Psoas muscle (tissue), 8 donors: ENCODE measurements around the gene SIK3. TPM values are rescaled to one million over a fixed set of nuclear protein-coding genes. Genes with fewer than 3 reads are reported as not detected.

Experiments
- ATAC-seq, 4 donors: fragments of 200-7000 bp; cut with Tn5 transposase; one replicate each; pipeline ENCODE4 v1.9.1; 2020; ENCODE audit warnings: moderate library complexity in 3 of 4, mild to moderate bottlenecking in 2 of 4
- DNase-seq, 2 donors: peaks; one replicate each; pipeline ENCODE4 v3.0.0-alpha.2; 2020
- H3K27ac ChIP-seq: fragments of 200-600 bp; one replicate; pipeline ENCODE4 v1.8.0; 2022
- H3K27me3 ChIP-seq, 3 donors: fragments of 200-600 bp in 1 of 3; one replicate each; pipeline versions ENCODE4 v1.6.1 to v1.8.0; 2013 to 2022; ENCODE audit warnings: low read length in 2 of 3, mild to moderate bottlenecking in 2 of 3, moderate library complexity in 1 of 3; ENCODE audit not compliant: insufficient read depth in 3 of 3
- H3K36me3 ChIP-seq, 2 donors: fragments of 200-600 bp in 1 of 2; one replicate each; pipeline versions ENCODE4 v1.6.1 to v1.8.0; 2013 to 2022; ENCODE audit warnings: low read depth in 1 of 2, mild to moderate bottlenecking in 1 of 2, moderate library complexity in 1 of 2; ENCODE audit not compliant: insufficient read depth in 1 of 2
- H3K4me1 ChIP-seq: fragments of 200-600 bp; one replicate; pipeline ENCODE4 v1.8.0; 2022
- H3K4me3 ChIP-seq: fragments of 200-600 bp; one replicate; pipeline ENCODE4 v1.8.0; 2022; ENCODE audit warnings: mild to moderate bottlenecking
- H3K9me3 ChIP-seq: fragments of 200-600 bp; one replicate; pipeline ENCODE4 v1.8.0; 2022
- CTCF ChIP-seq: fragments of 200-600 bp; IDR thresholded peaks from one replicate; pipeline ENCODE4 v1.8.0; 2022; ENCODE audit warnings: antibody characterized with exemption
- whole genome bisulfite sequencing, 3 donors: extraction: QIAGEN DNeasy Blood & Tissue Kit; methylation state at CpG; one replicate each; pipeline versions ENCODE4 v1.1.6 to v1.1.7; 2013; 5-methylcytosine and 5-hydroxymethylcytosine counted together
- intact Hi-C, 2 donors: fragments of 100-400 bp; cut with DNase I; formaldehyde crosslinking; loops; one replicate each; pipeline versions ENCODE4 v1.11.0 to v1.14.2; 2022
- polyA plus RNA-seq, 3 donors: library from polyadenylated mRNA; stranded (reverse); fragments of 200-250 nt; gene quantifications; one replicate each; pipeline ENCODE4 v1.2.3, GENCODE V29; 2013
- total RNA-seq, 4 donors: library from RNA; stranded (reverse); fragmentation: NEBNext Ultra II Directional in 2 of 4; extraction: Animal tissue kit (Norgen Biotek cat#: 25700) in 2 of 4; gene quantifications; one replicate each; pipeline versions ENCODE4 v1.2.1 to v1.2.4, GENCODE V29; 2021 to 2023
- donor health status: healthy with polysubstance abuse.
- donor health status: DM: no; HTN: no; CAD: no; lungs with moderate emphysema.
- donor health status: Bipolar disorder and iron deficiency.
- donor health status: healthy.
- donor health status: DM: yes; HTN: yes; CAD: no.
- donor health status: DM: no; HTN: no; CAD: no.
- donor health status: DM: no; HTN: no; CAD: no.
- donor health status: DM: yes; HTN: yes; CAD: no.

Gene SIK3
- total and polyA plus RNA-seq, 7 donors: 16.3 to 47.4 (median 39.8) TPM

GRCh38 chr11:116798368-116798767 lies 299.9 kb downstream of the SIK3 start:
- intact Hi-C loops: no loop called here
- no peak for TF ChIP-seq CTCF
- 77 to 83% (median 82%) methylated on average over 5 of the region's 5 CpGs for WGBS, 3 donors

GRCh38 chr11:116797816-116798215 lies 300.4 kb downstream of the SIK3 start:
- H3K4me3 ChIP-seq: no peak overlapping the region
- ATAC-seq (no peak), DNase-seq (no peak)
- H3K9me3 ChIP-seq: no peaks in the 10 kb centered on the region
- H3K27ac ChIP-seq: no peak overlapping the region
- 87 to 90% (median 88%) methylated on average over 5 of the region's 5 CpGs for WGBS, 3 donors
- TF ChIP-seq CTCF: no peak
- intact Hi-C loops: no loop called here
- no peaks in the 10 kb centered on the region for H3K36me3 ChIP-seq
- no peaks in the 10 kb centered on the region for H3K4me1 ChIP-seq
- no peaks in the 10 kb centered on the region for H3K27me3 ChIP-seq

More at GRCh38 chr11:116798368-116798767, 299.9 kb downstream of the SIK3 start:
- no peaks in the 10 kb centered on the region for H3K27me3 ChIP-seq
- no peak overlapping the region for H3K4me3 ChIP-seq
- no peak overlapping the region for H3K27ac ChIP-seq
- ATAC-seq (no peak), DNase-seq (no peak)
- no peaks in the 10 kb centered on the region for H3K36me3 ChIP-seq
- no peaks in the 10 kb centered on the region for H3K9me3 ChIP-seq
- no peaks in the 10 kb centered on the region for H3K4me1 ChIP-seq

GRCh38 chr11:116796548-116796947 lies 301.7 kb downstream of the SIK3 start:
- no peaks in the 10 kb centered on the region for H3K27me3 ChIP-seq
- DNase-seq: no peak
- intact Hi-C loops: no loop called here
- no peaks in the 10 kb centered on the region for H3K36me3 ChIP-seq
- H3K4me1 ChIP-seq: no peaks in the 10 kb centered on the region
- no peak overlapping the region for H3K27ac ChIP-seq
- no peak for ATAC-seq
- H3K4me3 ChIP-seq: no peak overlapping the region
- no peak for TF ChIP-seq CTCF
- no peaks in the 10 kb centered on the region for H3K9me3 ChIP-seq
- WGBS, 3 donors: 84 to 90% (median 88%) methylated on average over 1 of the region's 1 CpG

- Histone ChIP-seq H3K4me3 (no peak overlapping the region), H3K4me1 (no peaks in the 10 kb centered on the region), H3K27ac (no peak overlapping the region), H3K36me3 (no peaks in the 10 kb centered on the region), H3K27me3 (no peaks in the 10 kb centered on the region), H3K9me3 (no peaks in the 10 kb centered on the region)
- TF ChIP-seq CTCF: no peak
- WGBS, 3 donors: 76 to 88% (median 80%) methylated on average over 2 of the region's 2 CpGs
- no peak for ATAC-seq
- no peak for DNase-seq
- intact Hi-C loops: loop anchor here in 1 of 2 donors (5.0 kb wide), 2 partner anchors 42 to 312 kb away; partner anchors contain the start of gene APOA1
These were observed 303.4 kb downstream of the SIK3 start for GRCh38 chr11:116794851-116795250.

GRCh38 chr11:116793772-116794097 lies 304.5 kb downstream of the SIK3 start:
- no peaks in the 10 kb centered on the region for H3K36me3 ChIP-seq
- intact Hi-C loops: loop anchor here in 1 of 2 donors (5.0 kb wide), 2 partner anchors 44 to 314 kb away; partner anchors contain the start of gene APOA1
- no peaks in the 10 kb centered on the region for H3K4me1 ChIP-seq
- TF ChIP-seq CTCF: no peak
- no peaks in the 10 kb centered on the region for H3K9me3 ChIP-seq
- H3K27ac ChIP-seq: no peak overlapping the region
- DNase-seq (no peak), ATAC-seq (no peak)
- H3K27me3 ChIP-seq: no peaks in the 10 kb centered on the region
- no peak overlapping the region for H3K4me3 ChIP-seq
- WGBS, 3 donors: 92 to 100% (median 96%) methylated on average over 1 of the region's 1 CpG
